NCI-H526 (cell line): ENCODE data around the gene EMILIN3.

ENCODE experiments used
- DNase-seq, 2 experiments: peaks; one replicate each; lab custom pipeline; 2025; lab: John Stamatoyannopoulos, UW

The EMILIN3 gene

GRCh38 chr20:41364236-41364855, 2.3 kb downstream of the EMILIN3 start:
- DNase-seq: no peak

GRCh38 chr20:41363601-41364000, 3.0 kb downstream of the EMILIN3 start:
- no peak for DNase-seq

GRCh38 chr20:41362748-41363140, 3.9 kb downstream of the EMILIN3 start:
- no peak for DNase-seq

- DNase-seq: no peak
Measured at GRCh38 chr20:41361757-41362747, 4.6 kb downstream of the EMILIN3 start.

GRCh38 chr20:41360831-41361756, 5.5 kb downstream of the EMILIN3 start:
- DNase-seq: no peak

GRCh38 chr20:41359541-41360011, 7.0 kb downstream of the EMILIN3 start:
- DNase-seq: no peak

- DNase-seq: no peak
Measured at GRCh38 chr20:41358717-41359116, 7.9 kb downstream of the EMILIN3 start.

GRCh38 chr20:41358230-41358629, 8.4 kb downstream of the EMILIN3 start:
- no peak for DNase-seq

GRCh38 chr20:41357424-41358163, 9.0 kb downstream of the EMILIN3 start:
- no peak for DNase-seq

GRCh38 chr20:41356951-41357350, 9.7 kb downstream of the EMILIN3 start:
- no peak for DNase-seq

GRCh38 chr20:41355598-41356203, 10.9 kb downstream of the EMILIN3 start:
- DNase-seq: no peak

GRCh38 chr20:41355192-41355591, 11.4 kb downstream of the EMILIN3 start:
- DNase-seq: no peak

- DNase-seq: no peak
Measured at GRCh38 chr20:41353530-41353929, 13.1 kb downstream of the EMILIN3 start.

GRCh38 chr20:41352666-41353065, 14.0 kb downstream of the EMILIN3 start:
- DNase-seq: peak in 1 of 2 experiments; percentile 22

- peak; percentile 20 to 49 for DNase-seq
Measured at GRCh38 chr20:41352106-41352505, 14.5 kb downstream of the EMILIN3 start.

- no peak for DNase-seq
Measured at GRCh38 chr20:41350408-41350962, 16.1 kb downstream of the EMILIN3 start.

GRCh38 chr20:41349943-41350342, 16.7 kb downstream of the EMILIN3 start:
- no peak for DNase-seq

GRCh38 chr20:41349266-41349665, 17.4 kb downstream of the EMILIN3 start:
- no peak for DNase-seq

GRCh38 chr20:41348430-41349172, 18.0 kb downstream of the EMILIN3 start:
- no peak for DNase-seq
